Activated CD4-positive, alpha-beta T cell treated with anti-CD3 and anti-CD28 coated beads for 4 hours (primary cell): Measurements from ENCODE around the gene RPL18.
"Not testable (repeated sequence)": the region's sequence is repeated elsewhere in the genome, so short reads cannot be mapped to it uniquely, and the experiment has no call there.

Experiments used
- DNase-seq, 2 donors: peaks; one replicate each; pipeline ENCODE4 v3.0.0-alpha.2; 2020

The RPL18 gene

GRCh38 chr19:48618916-48619691 is at the start of gene RPL18, which contains the start of gene SPHK2:
TSS of gene RPL18 (minus strand) at chr19:48619178. CDS start at chr19:48619143, 35 bp downstream.
TSS of gene SPHK2 (plus strand) at chr19:48619506. CDS start at chr19:48620515, 1,009 bp downstream.
- peak; percentile 95 for DNase-seq

- no peak for DNase-seq
These were observed 49.8 kb upstream of the RPL18 start for GRCh38 chr19:48668761-48669160.

GRCh38 chr19:48668332-48668731 is 49.4 kb upstream of the RPL18 start:
- no peak for DNase-seq

- DNase-seq: no peak
These were observed 46.8 kb upstream of the RPL18 start for GRCh38 chr19:48665786-48666185.

GRCh38 chr19:48664476-48664875 is 45.5 kb upstream of the RPL18 start:
- no peak for DNase-seq

- no peak for DNase-seq
These were observed 44.7 kb upstream of the RPL18 start for GRCh38 chr19:48663667-48664066.

GRCh38 chr19:48661711-48662090 is 42.7 kb upstream of the RPL18 start:
- no peak for DNase-seq

GRCh38 chr19:48660852-48661710 is 42.1 kb upstream of the RPL18 start:
- peak; percentile 75 to 81 for DNase-seq

GRCh38 chr19:48659768-48660167 is 40.8 kb upstream of the RPL18 start:
- no peak for DNase-seq

- DNase-seq: no peak
These were observed 39.5 kb upstream of the RPL18 start for GRCh38 chr19:48658483-48658882.

GRCh38 chr19:48657828-48658227 is 38.9 kb upstream of the RPL18 start:
- not testable (repeated sequence) for DNase-seq

- no peak for DNase-seq
These were observed 38.0 kb upstream of the RPL18 start for GRCh38 chr19:48656840-48657474.

- no peak for DNase-seq
These were observed 35.5 kb upstream of the RPL18 start for GRCh38 chr19:48654299-48655059.

- no peak for DNase-seq
These were observed 32.7 kb upstream of the RPL18 start for GRCh38 chr19:48651683-48652048.

- DNase-seq: no peak
These were observed 32.1 kb upstream of the RPL18 start for GRCh38 chr19:48650974-48651682.

- DNase-seq: no peak
These were observed 29.2 kb upstream of the RPL18 start for GRCh38 chr19:48648134-48648533.

- DNase-seq: no peak
These were observed 27.8 kb upstream of the RPL18 start for GRCh38 chr19:48646722-48647216.

- DNase-seq: peak; percentile 91 to 94
These were observed 27.2 kb upstream of the RPL18 start, which contains the start of gene CA11 for GRCh38 chr19:48646001-48646721. TSS of gene CA11 (minus strand) at chr19:48646187. CDS start at chr19:48645632, 555 bp downstream.

- DNase-seq: no peak
These were observed 26.6 kb upstream of the RPL18 start for GRCh38 chr19:48645620-48646000.

- DNase-seq: peak; percentile 75 to 78
These were observed 26.1 kb upstream of the RPL18 start for GRCh38 chr19:48644839-48645619.
